CD4-positive, CD25-positive, alpha-beta regulatory T cell (primary cell): Measurements from ENCODE around the gene PINK1. TPM values are rescaled to one million over a fixed set of nuclear protein-coding genes. Genes with fewer than 3 reads are reported as not detected.

Source experiments
- ATAC-seq, 2 donors: fragments of 150-1000 bp; cut with Tn5 transposase; one replicate each; pipeline ENCODE4 v1.10.0; 2021; ENCODE audit warnings: low read depth in 2 of 2, moderate number of reproducible peaks in 2 of 2, moderate library complexity in 1 of 2
- DNase-seq, 3 donors: peaks; one replicate each; pipeline versions ENCODE4 v3.0.0 to v3.0.0-alpha.2; 2012 to 2022; ENCODE audit warnings: mixed read lengths in 1 of 3
- H3K27ac ChIP-seq: one replicate; pipeline ENCODE4 v1.7.0; 2013; ENCODE audit warnings: mild to moderate bottlenecking, low read length; ENCODE audit not compliant: insufficient read depth, poor library complexity, severe bottlenecking
- H3K27me3 ChIP-seq: one replicate; pipeline ENCODE4 v1.7.0; 2013; ENCODE audit warnings: low read length; ENCODE audit not compliant: control insufficient read depth, insufficient read depth
- H3K36me3 ChIP-seq: one replicate; pipeline ENCODE4 v1.7.0; 2013; ENCODE audit warnings: mild to moderate bottlenecking, low read length, moderate library complexity; ENCODE audit not compliant: control insufficient read depth, insufficient read depth
- H3K4me1 ChIP-seq: 2 replicates; pipeline ENCODE4 v1.7.0; 2013; ENCODE audit warnings: mild to moderate bottlenecking, low read length; ENCODE audit not compliant: insufficient read depth, control insufficient read depth, poor library complexity, severe bottlenecking
- H3K4me3 ChIP-seq: one replicate; pipeline ENCODE4 v1.7.0; 2013; ENCODE audit warnings: low read depth, mild to moderate bottlenecking, low read length, moderate library complexity
- H3K9me3 ChIP-seq, 2 experiments: 1 replicate in 1 of 2; 2 replicates in 1 of 2; pipeline ENCODE4 v1.7.0; 2013; ENCODE audit warnings: low read length in 2 of 2, mild to moderate bottlenecking in 1 of 2, moderate library complexity in 1 of 2; ENCODE audit not compliant: control insufficient read depth in 2 of 2
- H3K27ac Mint-ChIP-seq, 3 donors: one replicate each; pipeline ENCODE4 v1.8.0; 2020 to 2022; ENCODE audit warnings: mild to moderate bottlenecking in 3 of 3, mixed read lengths in 3 of 3, moderate library complexity in 2 of 3
- H3K27me3 Mint-ChIP-seq: one replicate; pipeline ENCODE4 v1.8.0; 2022; ENCODE audit warnings: mild to moderate bottlenecking, mixed read lengths
- H3K36me3 Mint-ChIP-seq: one replicate; pipeline ENCODE4 v1.8.0; 2020; ENCODE audit warnings: mixed read lengths
- H3K4me1 Mint-ChIP-seq, 4 donors: one replicate each; pipeline ENCODE4 v1.8.0; 2020 to 2022; ENCODE audit warnings: mixed read lengths in 4 of 4, mild to moderate bottlenecking in 1 of 4
- H3K4me3 Mint-ChIP-seq, 4 donors: one replicate each; pipeline ENCODE4 v1.8.0; 2020 to 2022; ENCODE audit warnings: mild to moderate bottlenecking in 4 of 4, mixed read lengths in 4 of 4, moderate library complexity in 3 of 4
- H3K9me3 Mint-ChIP-seq, 7 donors: one replicate each; pipeline ENCODE4 v1.8.0; 2020 to 2022; ENCODE audit warnings: mixed read lengths in 7 of 7, mild to moderate bottlenecking in 3 of 7, moderate library complexity in 2 of 7
- polyA plus RNA-seq, 4 donors: library from polyadenylated mRNA; unstranded; fragments of 300-500 nt; fragmentation: Illumina TruSeq; gene quantifications; one replicate each; pipeline ENCODE4 v1.2.3, GENCODE V29; 2021
- total RNA-seq: library from RNA; stranded (reverse); gene quantifications from one replicate; pipeline ENCODE4 v1.2.3, GENCODE V29; 2022

Gene PINK1
- total RNA-seq (15.4 TPM), polyA plus RNA-seq (10 to 100 TPM; 18.8 to 23.0 (median 19.5) TPM)

- no peaks in the 10 kb centered on the region for H3K9me3 ChIP-seq
- H3K36me3 ChIP-seq = peaks cover 8% of the 10 kb centered on the region
- peaks cover 3% of the 10 kb centered on the region for H3K36me3 Mint-ChIP-seq
- H3K27me3 ChIP-seq = peaks cover 1% of the 10 kb centered on the region
- H3K27ac ChIP-seq = peak within 1 kb of the TSS; percentile 74
- peak within 1 kb of the TSS; percentile 90 to 97 (median 93) for H3K27ac Mint-ChIP-seq
- H3K27me3 Mint-ChIP-seq = peaks cover 20% of the 10 kb centered on the region
- DNase-seq (peak; percentile 74 to 86 (median 82)), ATAC-seq (peak; percentile 87 to 88)
- peak within 1 kb of the TSS; percentile 94 to 98 (median 96) for H3K4me3 Mint-ChIP-seq
- H3K4me1 Mint-ChIP-seq = peaks cover 5 to 19% (median 12%) of the 10 kb centered on the region in 4 donors
- H3K4me1 ChIP-seq = peaks cover 12% of the 10 kb centered on the region
- peaks cover 0 to 4% (median 0%) of the 10 kb centered on the region in 7 donors for H3K9me3 Mint-ChIP-seq
- H3K4me3 ChIP-seq = peak within 1 kb of the TSS; percentile 98
These were observed at the start of gene PINK1 for GRCh38 chr1:20633190-20634064. TSS of gene PINK1 (plus strand) at chr1:20633458. CDS start at chr1:20633549, 91 bp downstream.

GRCh38 chr1:20584890-20585289 is 48.4 kb upstream of the PINK1 start:
- no peak overlapping the region for H3K27ac ChIP-seq
- peaks cover 0 to 3% (median 0%) of the 10 kb centered on the region in 7 donors for H3K9me3 Mint-ChIP-seq

GRCh38 chr1:20586953-20587660 is 46.2 kb upstream of the PINK1 start:
- Histone ChIP-seq H3K4me3 (no peak overlapping the region), H3K27ac (no peak overlapping the region), H3K27me3 (peaks cover 11% of the 10 kb centered on the region), H3K4me1 (no peaks in the 10 kb centered on the region), H3K36me3 (no peaks in the 10 kb centered on the region), H3K9me3 (no peaks in the 10 kb centered on the region)
- ATAC-seq (no peak), DNase-seq (no peak)
- Mint-ChIP-seq H3K9me3 (peaks cover 0 to 3% (median 0%) of the 10 kb centered on the region in 7 donors), H3K4me3 (no peak overlapping the region), H3K4me1 (peaks cover 0 to 13% (median 6%) of the 10 kb centered on the region in 4 donors), H3K27me3 (peaks cover 57% of the 10 kb centered on the region), H3K27ac (no peak overlapping the region), H3K36me3 (no peaks in the 10 kb centered on the region)

More at GRCh38 chr1:20584890-20585289, 48.4 kb upstream of the PINK1 start:
- DNase-seq (no peak), ATAC-seq (no peak)
- Mint-ChIP-seq H3K4me3 (no peak overlapping the region), H3K36me3 (no peaks in the 10 kb centered on the region), H3K27me3 (peaks cover 55% of the 10 kb centered on the region), H3K27ac (no peak overlapping the region), H3K4me1 (peaks cover 0 to 13% (median 5%) of the 10 kb centered on the region in 4 donors)
- Histone ChIP-seq H3K36me3 (no peaks in the 10 kb centered on the region), H3K4me1 (no peaks in the 10 kb centered on the region), H3K9me3 (no peaks in the 10 kb centered on the region), H3K4me3 (no peak overlapping the region), H3K27me3 (peaks cover 3% of the 10 kb centered on the region)

- no peak overlapping the region for H3K27ac ChIP-seq
- H3K36me3 Mint-ChIP-seq = no peaks in the 10 kb centered on the region
These were observed 45.6 kb upstream of the PINK1 start for GRCh38 chr1:20587661-20588053.

GRCh38 chr1:20588634-20589225 is 44.5 kb upstream of the PINK1 start, which contains the start of gene CDA:
TSS of gene CDA (plus strand) at chr1:20589097. CDS start at chr1:20589130, 33 bp downstream.
- H3K9me3 Mint-ChIP-seq = peaks cover 0 to 3% (median 0%) of the 10 kb centered on the region in 7 donors
- peaks cover 11% of the 10 kb centered on the region for H3K27me3 ChIP-seq
- DNase-seq (peak in 1 of 3 donors; percentile 20), ATAC-seq (no peak)
- no peak within 1 kb of the TSS for H3K27ac ChIP-seq
- H3K4me3 ChIP-seq = no peak within 1 kb of the TSS
- no peaks in the 10 kb centered on the region for H3K9me3 ChIP-seq
- no peak within 1 kb of the TSS for H3K27ac Mint-ChIP-seq
- no peak within 1 kb of the TSS for H3K4me3 Mint-ChIP-seq
- H3K36me3 ChIP-seq = no peaks in the 10 kb centered on the region
- H3K4me1 Mint-ChIP-seq = peaks cover 0 to 13% (median 6%) of the 10 kb centered on the region in 4 donors
- H3K27me3 Mint-ChIP-seq = peaks cover 68% of the 10 kb centered on the region
- H3K36me3 Mint-ChIP-seq = no peaks in the 10 kb centered on the region
- no peaks in the 10 kb centered on the region for H3K4me1 ChIP-seq

More at GRCh38 chr1:20587661-20588053, 45.6 kb upstream of the PINK1 start:
- Mint-ChIP-seq H3K4me1 (peaks cover 0 to 13% (median 6%) of the 10 kb centered on the region in 4 donors), H3K27me3 (peaks cover 61% of the 10 kb centered on the region), H3K9me3 (peaks cover 0 to 3% (median 0%) of the 10 kb centered on the region in 7 donors), H3K27ac (no peak overlapping the region), H3K4me3 (no peak overlapping the region)
- H3K9me3 ChIP-seq = no peaks in the 10 kb centered on the region
- DNase-seq (no peak), ATAC-seq (no peak)
- peaks cover 11% of the 10 kb centered on the region for H3K27me3 ChIP-seq
- H3K4me1 ChIP-seq = no peaks in the 10 kb centered on the region
- no peak overlapping the region for H3K4me3 ChIP-seq
- no peaks in the 10 kb centered on the region for H3K36me3 ChIP-seq

GRCh38 chr1:20589331-20590278 is 43.7 kb upstream of the PINK1 start:
- no peaks in the 10 kb centered on the region for H3K36me3 Mint-ChIP-seq
- no peak overlapping the region for H3K27ac ChIP-seq
- H3K4me1 ChIP-seq = no peaks in the 10 kb centered on the region
- H3K27me3 ChIP-seq = peaks cover 11% of the 10 kb centered on the region
- H3K27ac Mint-ChIP-seq = no peak overlapping the region
- peaks cover 0 to 13% (median 6%) of the 10 kb centered on the region in 4 donors for H3K4me1 Mint-ChIP-seq
- H3K4me3 Mint-ChIP-seq = no peak overlapping the region
- H3K36me3 ChIP-seq = no peaks in the 10 kb centered on the region
- no peaks in the 10 kb centered on the region for H3K9me3 ChIP-seq
- H3K27me3 Mint-ChIP-seq = peaks cover 64% of the 10 kb centered on the region
- DNase-seq = no peak
- H3K9me3 Mint-ChIP-seq = peaks cover 0 to 3% (median 0%) of the 10 kb centered on the region in 7 donors
- H3K4me3 ChIP-seq = no peak overlapping the region
- ATAC-seq = no peak
